GM12874 (cell line): Measurements from ENCODE around the gene ABHD8.

Source experiments
- CTCF ChIP-seq: IDR thresholded peaks from 2 replicates; pipeline ENCODE4 v1.5.1; 2011; ENCODE audit warnings: low read depth, mild to moderate bottlenecking, control low read depth, low read length, moderate library complexity; ENCODE audit not compliant: insufficient read depth

ABHD8 gene

DNA sequence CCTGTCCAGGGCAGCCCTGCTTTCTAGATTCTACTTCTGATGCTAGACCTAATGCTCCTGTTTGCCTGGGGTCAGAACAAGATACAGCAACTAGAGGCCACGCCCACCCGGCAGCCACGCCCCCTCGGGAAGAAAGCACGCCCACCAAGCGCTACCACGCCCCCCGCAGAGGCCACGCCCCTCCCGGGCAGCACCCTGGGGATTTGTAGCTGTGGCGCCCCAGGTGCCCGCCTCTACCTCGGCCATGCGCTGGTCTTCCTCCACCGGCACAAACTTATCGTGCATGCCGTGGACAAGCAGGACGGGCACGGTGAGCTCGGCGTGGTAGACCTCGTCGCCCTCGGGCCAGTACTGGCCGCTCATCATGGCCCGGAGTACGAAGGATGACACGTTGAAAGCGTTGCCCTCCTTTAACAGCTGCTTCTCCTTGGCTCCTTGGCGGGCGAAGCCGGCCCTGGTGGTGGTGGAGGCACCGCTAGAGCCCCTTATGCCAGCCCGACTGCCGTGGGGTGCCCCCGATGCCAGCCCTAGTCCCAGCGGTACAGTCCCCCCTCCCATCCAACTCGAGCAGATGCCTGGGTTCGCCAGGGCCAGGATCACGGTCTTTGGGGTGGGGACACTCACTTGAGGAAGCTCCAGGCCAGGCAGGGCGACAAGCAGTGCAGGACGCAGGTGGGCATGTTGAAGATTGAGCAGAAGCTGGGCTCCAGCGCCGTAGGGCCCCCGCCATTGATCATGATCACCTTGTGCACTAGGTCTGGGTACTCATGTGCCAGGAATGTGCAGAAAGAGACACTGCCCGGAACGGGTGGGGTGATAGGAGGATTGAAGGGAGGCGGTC lies 9.0 kb downstream of the ABHD8 start:
- no peak for TF ChIP-seq CTCF

DNA sequence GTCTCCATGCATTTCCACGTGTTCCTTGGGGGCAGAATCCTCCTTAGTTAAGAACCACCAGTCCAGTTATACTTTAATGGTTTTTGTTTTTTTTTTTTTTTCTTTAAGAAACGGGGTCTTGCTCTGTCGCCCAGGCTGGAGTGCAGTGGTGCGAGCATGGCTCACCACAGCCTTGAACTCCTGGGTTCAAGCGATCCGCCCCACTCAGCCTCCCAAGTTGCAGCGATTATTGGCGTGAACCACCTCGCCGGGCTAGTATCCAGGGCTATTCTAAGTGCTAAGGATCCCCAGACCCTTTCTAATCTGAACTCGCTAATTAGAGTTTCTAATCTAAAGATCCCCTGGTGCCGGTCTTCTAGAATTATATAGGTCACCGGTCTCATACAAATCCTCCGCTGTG lies 9.6 kb downstream of the ABHD8 start:
- no peak for TF ChIP-seq CTCF

DNA sequence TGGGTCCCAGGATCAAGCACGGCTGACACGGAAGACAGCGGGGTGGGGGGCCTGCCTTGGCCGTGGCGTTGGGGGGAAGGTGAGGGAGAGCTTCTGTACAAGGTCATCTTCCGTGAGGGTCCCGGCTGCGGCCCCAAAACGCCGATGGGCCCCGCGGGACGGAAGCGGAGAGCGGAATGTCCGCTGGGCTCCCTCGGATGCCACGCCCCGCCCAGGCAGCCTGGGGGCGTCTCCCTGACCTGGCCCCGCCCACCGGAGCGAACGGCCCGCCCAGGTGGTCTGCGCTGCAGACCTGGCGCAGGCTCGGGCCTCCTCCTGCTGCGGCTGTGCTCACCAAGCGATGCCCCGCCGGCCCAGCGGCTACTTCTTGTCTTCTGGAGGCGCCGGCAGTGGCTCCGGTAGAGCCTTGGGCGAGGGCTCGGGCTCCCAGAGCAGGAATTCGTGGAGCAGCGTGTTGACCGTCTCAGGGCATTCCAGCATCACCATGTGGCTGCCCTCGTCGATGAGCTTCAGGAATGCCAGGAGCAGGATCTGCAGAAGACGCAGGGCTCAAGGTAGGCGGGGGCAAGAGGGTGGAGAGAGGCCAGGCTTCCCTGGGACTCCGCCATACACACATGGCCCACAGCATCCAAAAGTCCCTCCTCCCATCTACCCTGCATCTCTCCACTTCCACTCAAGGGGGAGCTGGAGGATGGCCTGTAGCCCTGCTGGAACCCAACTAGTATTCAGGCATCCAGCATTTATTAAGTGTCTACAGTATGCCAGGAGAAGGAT lies 10.7 kb downstream of the ABHD8 start:
- TF ChIP-seq CTCF, result peak; percentile 78

DNA sequence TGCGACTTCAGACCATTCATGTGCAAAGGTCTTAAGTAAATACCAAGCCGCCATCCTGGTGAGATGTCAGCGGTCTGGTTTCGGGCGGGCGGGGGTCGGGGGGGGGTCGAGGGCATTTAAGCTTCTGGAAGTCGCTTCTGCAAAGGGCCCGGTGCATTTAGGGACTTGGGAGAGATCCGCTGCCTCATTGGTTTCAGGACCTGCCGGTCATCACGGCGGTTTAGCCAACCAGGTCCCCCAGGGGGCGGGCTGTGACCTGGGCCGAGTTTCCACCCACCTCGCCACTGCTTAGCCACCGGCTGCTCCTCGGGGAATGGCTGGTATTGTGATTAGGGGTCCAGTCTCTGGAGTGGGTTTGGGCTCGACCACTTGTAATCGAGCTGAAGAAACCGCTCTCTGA lies 13.7 kb downstream of the ABHD8 start:
- TF ChIP-seq CTCF, result no peak

DNA sequence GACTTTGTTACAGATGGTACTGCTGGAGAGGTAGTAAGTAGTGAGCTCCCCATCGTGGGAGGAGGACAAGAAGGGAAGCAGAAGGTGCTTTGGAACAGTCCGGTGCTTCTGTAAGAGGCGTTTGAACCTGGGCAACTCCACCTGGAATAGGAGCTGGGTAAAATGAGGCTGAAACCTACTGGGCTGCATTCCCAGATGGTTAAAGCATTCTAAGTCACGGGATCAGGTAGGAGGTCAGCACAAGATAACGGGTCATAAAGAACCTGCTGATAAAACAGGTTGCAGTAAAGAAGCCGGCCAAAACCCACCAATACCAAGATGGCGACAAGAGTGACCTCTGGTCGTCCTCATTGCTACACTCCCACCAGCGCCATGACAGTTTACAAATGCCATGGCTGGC lies 16.5 kb downstream of the ABHD8 start:
- TF ChIP-seq CTCF, result no peak

DNA sequence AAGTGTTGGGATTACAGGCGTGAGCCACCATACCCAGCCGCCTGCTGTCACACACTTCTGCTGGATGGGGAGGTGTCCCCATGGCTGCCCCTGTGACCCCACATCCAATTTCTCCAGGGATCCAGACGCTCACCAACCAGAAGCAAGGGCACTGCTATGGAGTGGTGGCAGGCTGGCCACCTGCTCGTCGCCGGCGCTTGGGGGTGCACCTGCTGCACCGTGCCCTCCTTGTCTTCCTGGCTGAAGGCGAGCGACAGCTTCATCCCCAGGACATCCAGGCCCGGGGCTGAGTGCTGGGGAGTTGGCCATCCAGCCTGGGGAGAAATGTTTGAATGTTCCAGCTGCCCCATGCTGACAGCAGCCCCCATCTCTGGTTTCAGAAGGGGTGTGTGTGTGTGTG lies 17.0 kb downstream of the ABHD8 start:
- TF ChIP-seq CTCF, result no peak

- TF ChIP-seq CTCF, result no peak
These were observed 17.6 kb downstream of the ABHD8 start for GRCh38 chr19:17285415-17286135.
